ENCODE measurements around the gene ACSBG1.

The ACSBG1 gene, protein sequence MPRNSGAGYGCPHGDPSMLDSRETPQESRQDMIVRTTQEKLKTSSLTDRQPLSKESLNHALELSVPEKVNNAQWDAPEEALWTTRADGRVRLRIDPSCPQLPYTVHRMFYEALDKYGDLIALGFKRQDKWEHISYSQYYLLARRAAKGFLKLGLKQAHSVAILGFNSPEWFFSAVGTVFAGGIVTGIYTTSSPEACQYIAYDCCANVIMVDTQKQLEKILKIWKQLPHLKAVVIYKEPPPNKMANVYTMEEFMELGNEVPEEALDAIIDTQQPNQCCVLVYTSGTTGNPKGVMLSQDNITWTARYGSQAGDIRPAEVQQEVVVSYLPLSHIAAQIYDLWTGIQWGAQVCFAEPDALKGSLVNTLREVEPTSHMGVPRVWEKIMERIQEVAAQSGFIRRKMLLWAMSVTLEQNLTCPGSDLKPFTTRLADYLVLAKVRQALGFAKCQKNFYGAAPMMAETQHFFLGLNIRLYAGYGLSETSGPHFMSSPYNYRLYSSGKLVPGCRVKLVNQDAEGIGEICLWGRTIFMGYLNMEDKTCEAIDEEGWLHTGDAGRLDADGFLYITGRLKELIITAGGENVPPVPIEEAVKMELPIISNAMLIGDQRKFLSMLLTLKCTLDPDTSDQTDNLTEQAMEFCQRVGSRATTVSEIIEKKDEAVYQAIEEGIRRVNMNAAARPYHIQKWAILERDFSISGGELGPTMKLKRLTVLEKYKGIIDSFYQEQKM

DNA sequence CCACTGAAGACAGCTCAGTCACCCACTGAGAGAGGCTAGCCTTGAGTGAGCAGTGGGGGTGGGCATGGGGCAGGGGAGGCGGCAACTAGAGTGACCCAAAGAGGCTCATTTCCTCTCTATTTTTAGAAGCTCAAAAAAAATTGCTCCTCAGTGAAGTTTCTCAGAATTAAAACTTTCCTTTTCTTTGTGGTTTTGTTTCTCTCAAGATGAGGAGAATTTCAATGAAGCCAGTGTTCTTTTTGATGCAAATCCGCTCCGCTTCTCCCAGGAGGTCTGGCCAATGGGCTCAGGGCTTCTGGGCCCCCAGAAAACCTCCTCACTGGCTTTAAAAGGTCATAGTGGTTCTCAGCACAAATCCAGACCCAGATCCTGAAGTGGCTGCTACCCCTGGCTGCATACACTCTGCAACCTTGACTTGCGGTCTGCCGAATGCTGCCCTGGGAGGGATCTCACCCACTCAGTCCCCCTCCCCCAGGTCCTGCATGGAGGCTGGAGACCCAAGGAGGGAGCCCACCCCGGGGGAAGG, at the start of gene ACSBG1:
ACSBG1 (minus strand) TSS at position 51 of the 526 bp plus-strand sequence. CDS start 64 bp downstream, outside the sequence.
- H3K27ac ChIP-seq: no peak within 1 kb of the TSS
- ChIA-PET CTCF (interaction anchor here (0.6 to 0.7 kb wide), 2 partner anchors 122 to 189 kb away, joined by 3 to 5 read pairs; no protein-coding TSS in a partner anchor), POLR2A (ENCODE audit: low non-redundant PET) (no interaction called here)
- DNase-seq (ENCODE audit: low spot score): no peak
- TF ChIP-seq, protein P1, sequence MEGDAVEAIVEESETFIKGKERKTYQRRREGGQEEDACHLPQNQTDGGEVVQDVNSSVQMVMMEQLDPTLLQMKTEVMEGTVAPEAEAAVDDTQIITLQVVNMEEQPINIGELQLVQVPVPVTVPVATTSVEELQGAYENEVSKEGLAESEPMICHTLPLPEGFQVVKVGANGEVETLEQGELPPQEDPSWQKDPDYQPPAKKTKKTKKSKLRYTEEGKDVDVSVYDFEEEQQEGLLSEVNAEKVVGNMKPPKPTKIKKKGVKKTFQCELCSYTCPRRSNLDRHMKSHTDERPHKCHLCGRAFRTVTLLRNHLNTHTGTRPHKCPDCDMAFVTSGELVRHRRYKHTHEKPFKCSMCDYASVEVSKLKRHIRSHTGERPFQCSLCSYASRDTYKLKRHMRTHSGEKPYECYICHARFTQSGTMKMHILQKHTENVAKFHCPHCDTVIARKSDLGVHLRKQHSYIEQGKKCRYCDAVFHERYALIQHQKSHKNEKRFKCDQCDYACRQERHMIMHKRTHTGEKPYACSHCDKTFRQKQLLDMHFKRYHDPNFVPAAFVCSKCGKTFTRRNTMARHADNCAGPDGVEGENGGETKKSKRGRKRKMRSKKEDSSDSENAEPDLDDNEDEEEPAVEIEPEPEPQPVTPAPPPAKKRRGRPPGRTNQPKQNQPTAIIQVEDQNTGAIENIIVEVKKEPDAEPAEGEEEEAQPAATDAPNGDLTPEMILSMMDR (conservative IDR thresholded peaks at IDR 0.05; ENCODE audit: low read depth): no peak

- POLR2A ChIA-PET (ENCODE audit: low non-redundant PET): interaction anchor here (0.6 kb wide), 1 partner anchor 119 kb away, joined by 3 read pairs; no protein-coding TSS in a partner anchor
- CTCF ChIA-PET: interaction anchor here (0.5 to 0.6 kb wide), 2 partner anchors 169 to 427 kb away, joined by 3 to 4 read pairs; no protein-coding TSS in a partner anchor
- TF ChIP-seq, protein P1 (conservative IDR thresholded peaks at IDR 0.05; ENCODE audit: low read depth): no peak
Observed at GRCh38 chr15:78282324-78282723, 48.0 kb upstream of the ACSBG1 start.

DNA sequence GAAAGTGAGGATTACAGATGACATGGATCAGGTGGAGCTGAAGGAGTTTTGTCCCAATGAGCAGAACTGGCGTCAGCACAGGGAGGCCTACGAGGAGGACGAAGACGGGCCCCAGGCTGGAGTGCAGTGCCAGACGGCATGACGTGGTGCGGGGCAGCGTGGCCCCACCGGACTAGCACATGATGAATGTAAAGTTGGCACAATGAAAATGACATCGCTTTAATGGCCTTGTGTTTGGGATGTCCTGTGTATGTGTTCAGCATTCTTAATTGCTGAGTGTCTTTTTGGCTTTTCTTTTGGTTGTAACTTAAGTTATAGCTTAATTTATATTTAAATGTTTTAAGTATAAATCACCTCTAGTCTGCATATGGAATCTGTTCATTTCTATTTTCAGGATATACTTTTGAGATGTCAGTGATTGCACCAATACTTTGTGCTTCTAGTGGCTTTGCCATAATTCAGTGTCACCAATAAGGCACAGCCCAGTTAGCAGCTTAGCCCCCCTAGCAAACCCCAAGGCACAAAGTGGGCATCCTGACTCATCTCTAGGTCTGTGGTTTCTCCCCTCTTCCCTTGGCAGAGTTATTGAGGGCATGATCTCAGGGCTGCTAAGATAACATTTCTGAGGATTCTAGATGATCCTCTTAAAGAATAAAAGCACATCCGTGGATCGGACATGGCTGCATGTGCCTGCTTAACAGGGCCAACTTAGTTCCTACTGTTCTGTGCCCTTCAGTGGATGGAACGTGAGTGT, 46.1 kb upstream of the ACSBG1 start:
- no peak overlapping the region for H3K27ac ChIP-seq
- DNase-seq (ENCODE audit: low spot score): no peak
- ChIA-PET CTCF (interaction anchor here (0.5 to 0.6 kb wide), 2 partner anchors 167 to 1311 kb away, joined by 3 to 4 read pairs; no protein-coding TSS in a partner anchor), POLR2A (ENCODE audit: low non-redundant PET) (no interaction called here)
- TF ChIP-seq, protein P1 (conservative IDR thresholded peaks at IDR 0.05; ENCODE audit: low read depth): no peak

More at GRCh38 chr15:78282324-78282723, 48.0 kb upstream of the ACSBG1 start:
- H3K27ac ChIP-seq: no peak overlapping the region
- DNase-seq (ENCODE audit: low spot score): no peak

DNA sequence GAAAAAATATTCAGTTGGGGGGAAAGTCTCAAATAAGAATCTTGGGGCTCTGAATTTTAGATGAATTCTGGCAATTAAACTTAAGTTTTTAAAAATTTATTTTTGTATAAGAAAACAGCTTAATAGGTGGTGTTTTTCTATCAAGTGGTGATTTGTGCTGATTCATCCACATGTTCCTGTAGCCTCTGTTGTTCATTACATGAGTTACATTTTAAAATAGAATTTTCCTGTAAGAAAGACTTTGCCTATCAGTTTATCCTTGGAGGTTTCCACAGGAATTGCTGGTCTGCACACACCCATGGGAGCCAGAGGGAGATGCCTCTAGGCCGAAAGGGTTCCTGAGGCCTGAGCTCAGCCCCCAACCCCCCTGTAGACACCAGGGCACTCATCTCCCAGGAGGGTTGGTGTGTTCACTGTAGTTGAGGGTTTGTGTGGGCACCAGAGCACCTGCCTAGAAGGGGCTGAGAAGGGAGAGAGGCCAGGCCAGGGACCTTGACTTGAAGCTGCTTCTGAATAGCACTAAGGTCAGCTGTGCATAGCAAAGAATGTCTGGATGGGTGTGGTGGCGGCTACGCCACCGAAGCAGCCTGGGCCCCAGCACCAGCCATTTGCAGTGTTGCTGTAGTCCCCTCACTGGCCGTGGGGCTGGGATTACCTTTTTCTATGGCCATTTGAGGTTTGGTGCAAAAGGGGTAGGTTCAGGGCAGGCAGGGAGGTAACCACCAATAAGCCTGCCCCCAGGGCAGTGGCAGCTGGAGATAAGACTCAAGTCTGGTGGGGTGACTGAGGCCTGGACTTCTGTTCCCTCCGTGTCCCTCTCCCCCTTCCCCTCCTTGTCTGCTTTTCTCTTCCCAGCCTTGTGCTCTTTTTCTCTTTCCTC, 41.9 kb upstream of the ACSBG1 start:
- CTCF ChIA-PET: no interaction called here
- POLR2A ChIA-PET (ENCODE audit: low non-redundant PET): interaction anchor here (0.6 kb wide), 1 partner anchor 14 kb away, joined by 6 read pairs; no protein-coding TSS in a partner anchor
- DNase-seq (ENCODE audit: low spot score): no peak
- TF ChIP-seq, protein P1 (conservative IDR thresholded peaks at IDR 0.05; ENCODE audit: low read depth): no peak
- no peak overlapping the region for H3K27ac ChIP-seq

DNA sequence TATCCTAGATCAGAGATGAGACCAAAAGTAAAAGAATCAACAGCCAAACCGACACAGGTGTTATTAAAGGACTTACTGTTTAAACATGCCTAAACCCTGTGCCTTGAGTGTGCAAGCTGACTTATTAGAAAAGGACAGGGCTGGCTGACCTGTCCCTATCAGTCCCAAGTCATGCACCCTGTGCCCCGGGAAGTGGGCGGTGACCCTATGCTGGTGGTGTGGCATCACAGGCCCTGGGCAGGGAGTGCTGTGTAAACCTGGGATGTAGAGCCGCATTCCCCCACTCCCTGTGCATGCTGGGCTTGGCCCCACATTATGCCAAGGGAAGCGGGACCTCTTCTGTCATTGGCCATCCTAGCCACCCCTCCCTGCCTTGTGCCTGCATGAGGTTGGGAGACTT, 40.6 kb upstream of the ACSBG1 start:
- TF ChIP-seq, protein P1 (conservative IDR thresholded peaks at IDR 0.05; ENCODE audit: low read depth): no peak
- CTCF ChIA-PET: interaction anchor here (0.5 to 0.7 kb wide), 2 partner anchors 11 to 17 kb away, joined by 3 to 4 read pairs; no protein-coding TSS in a partner anchor
- POLR2A ChIA-PET (ENCODE audit: low non-redundant PET): no interaction called here
- H3K27ac ChIP-seq: no peak overlapping the region
- DNase-seq (ENCODE audit: low spot score): no peak

Data from RWPE1 (cell line).